Thyroid gland (tissue), 4 donors: Measurements from ENCODE around the gene TOLLIP.

Experiments
- POLR2A ChIP-seq, 2 donors: fragments of 450-650 bp; IDR thresholded peaks; one replicate each; pipeline ENCODE4 v1.6.1; 2017; ENCODE audit warnings: antibody characterized with exemption in 2 of 2, mild to moderate bottlenecking in 2 of 2, moderate library complexity in 1 of 2
- TF ChIP-seq, protein P1 (sequence below), 6 experiments: fragments of 200-600 bp in 3 of 6; fragments of 450-650 bp in 3 of 6; sonication (generic) in 3 of 6; IDR thresholded peaks; one replicate each; pipeline ENCODE4 v1.5.1; 2016 to 2019; ENCODE audit warnings: antibody characterized with exemption in 6 of 6, mild to moderate bottlenecking in 2 of 6, inconsistent platforms in 1 of 6, moderate library complexity in 1 of 6

DNA sequence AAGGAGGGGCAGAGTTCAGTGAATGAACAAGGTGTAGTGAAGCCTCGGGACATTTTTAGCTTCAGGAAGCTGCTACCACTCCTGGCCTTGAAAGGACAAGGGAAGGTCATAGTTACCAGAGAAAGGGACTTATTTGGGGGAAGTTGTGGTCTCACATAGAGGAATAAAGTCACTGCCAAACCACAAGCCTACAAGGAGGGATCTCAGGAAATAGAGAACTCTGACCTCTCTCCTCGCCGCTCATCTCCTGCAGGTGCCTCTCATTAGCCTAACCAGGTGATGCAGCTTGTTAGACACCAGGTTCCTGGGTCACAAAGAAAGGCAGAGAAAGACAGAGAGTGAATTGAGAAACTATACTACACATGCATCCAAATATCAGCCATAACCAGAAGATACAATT is 14.3 kb upstream of the TOLLIP start:
- TF ChIP-seq, protein P1, sequence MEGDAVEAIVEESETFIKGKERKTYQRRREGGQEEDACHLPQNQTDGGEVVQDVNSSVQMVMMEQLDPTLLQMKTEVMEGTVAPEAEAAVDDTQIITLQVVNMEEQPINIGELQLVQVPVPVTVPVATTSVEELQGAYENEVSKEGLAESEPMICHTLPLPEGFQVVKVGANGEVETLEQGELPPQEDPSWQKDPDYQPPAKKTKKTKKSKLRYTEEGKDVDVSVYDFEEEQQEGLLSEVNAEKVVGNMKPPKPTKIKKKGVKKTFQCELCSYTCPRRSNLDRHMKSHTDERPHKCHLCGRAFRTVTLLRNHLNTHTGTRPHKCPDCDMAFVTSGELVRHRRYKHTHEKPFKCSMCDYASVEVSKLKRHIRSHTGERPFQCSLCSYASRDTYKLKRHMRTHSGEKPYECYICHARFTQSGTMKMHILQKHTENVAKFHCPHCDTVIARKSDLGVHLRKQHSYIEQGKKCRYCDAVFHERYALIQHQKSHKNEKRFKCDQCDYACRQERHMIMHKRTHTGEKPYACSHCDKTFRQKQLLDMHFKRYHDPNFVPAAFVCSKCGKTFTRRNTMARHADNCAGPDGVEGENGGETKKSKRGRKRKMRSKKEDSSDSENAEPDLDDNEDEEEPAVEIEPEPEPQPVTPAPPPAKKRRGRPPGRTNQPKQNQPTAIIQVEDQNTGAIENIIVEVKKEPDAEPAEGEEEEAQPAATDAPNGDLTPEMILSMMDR (IDR thresholded peaks at IDR 0.05), result no peak
- no peak for TF ChIP-seq POLR2A (IDR thresholded peaks at IDR 0.05)
